HG02973 (cell line): ENCODE data around the gene GCLC.

ENCODE experiments used
- ATAC-seq: cut with Tn5 transposase; IDR thresholded peaks from one replicate; pipeline ENCODE4 v1.9.1; 2021; ENCODE audit warnings: moderate library complexity; ENCODE audit not compliant: unreplicated experiment

GCLC gene

GRCh38 chr6:53461041-53461656, 83.8 kb downstream of the GCLC start:
- ATAC-seq, result peak; percentile 63

- no peak for ATAC-seq
Observed at GRCh38 chr6:53458105-53458866, 86.6 kb downstream of the GCLC start.

DNA sequence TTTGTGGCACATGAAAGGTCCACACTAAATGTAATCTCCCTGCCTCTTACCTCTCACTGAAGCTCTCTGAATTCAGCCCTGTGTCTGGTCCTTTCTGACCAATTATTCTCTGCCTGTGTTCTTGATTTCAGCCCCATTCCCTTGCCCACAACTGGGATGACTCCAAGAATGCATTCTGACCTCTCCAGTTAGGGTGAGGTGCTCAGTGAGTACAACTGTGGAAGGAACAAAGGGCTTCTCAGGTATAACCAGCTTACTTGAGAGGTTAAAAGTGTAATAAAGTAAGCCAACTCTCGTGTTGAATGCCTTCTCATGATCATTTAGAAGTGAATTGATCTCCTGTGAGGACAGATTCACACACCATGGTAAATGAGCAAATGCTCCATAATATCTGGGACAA, 88.1 kb downstream of the GCLC start:
- no peak for ATAC-seq

GRCh38 chr6:53455678-53456077, 89.2 kb downstream of the GCLC start:
- no peak for ATAC-seq

DNA sequence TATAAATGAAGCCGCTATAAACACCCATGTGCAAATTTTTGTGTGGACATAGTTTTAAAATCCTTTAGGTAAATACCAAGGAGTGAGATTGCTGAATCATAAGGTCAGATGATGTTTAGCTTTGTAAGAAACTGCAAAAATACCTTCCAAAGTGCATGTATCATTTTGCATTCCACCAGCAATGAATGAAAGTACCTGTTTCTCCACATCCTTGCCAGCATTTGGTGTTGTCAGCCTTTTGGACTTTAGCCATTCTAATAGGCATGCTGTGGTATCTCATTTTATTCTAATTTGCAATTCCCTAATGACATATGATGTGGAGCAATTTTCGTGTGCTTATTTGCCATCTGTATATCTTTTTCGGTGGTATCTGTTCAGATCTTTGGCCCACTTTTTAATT, 93.7 kb downstream of the GCLC start:
- no peak for ATAC-seq

GRCh38 chr6:53447865-53448264, 97.0 kb downstream of the GCLC start:
- no peak for ATAC-seq
